ENCODE results near the gene AGPS.

DNA sequence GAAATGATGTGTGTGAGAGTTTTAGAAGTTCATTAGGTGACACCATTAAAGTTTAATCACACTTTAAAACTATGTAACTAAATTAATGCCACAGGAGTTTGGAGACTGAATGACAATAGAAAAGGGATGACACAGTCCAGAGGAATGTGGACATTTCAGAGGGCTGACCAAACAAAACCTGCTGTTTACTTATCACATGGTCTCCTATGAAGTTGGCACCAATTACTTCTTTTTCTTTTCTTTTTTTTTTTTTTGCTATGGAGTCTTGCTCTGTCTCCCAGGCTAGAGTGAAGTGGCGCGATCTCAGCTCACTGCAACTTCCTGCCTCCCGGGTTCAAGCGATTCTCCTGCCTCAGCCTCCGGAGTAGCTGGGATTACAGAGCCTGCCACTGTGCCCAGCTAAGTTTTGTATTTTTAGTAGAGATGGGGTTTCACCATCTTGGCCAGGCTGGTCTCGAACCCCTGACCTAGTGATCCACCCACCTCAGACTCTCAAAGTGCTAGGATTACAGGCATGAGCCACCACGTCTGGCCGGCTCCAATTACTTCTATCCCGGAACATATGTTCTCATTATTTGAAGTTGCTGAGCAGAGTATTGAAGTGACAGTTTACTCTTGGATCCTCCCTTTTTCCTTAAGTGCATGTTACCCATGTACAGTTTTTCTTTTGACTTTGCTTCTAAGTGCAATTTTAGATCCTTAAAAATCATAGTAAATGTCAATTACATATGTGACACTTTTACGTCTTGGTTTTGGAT is 4.3 kb downstream of the AGPS start:
- TF ChIP-seq GATA2 (IDR thresholded peaks at IDR 0.05; ENCODE audit: low read depth, low read length): no peak
- TF ChIP-seq GATA3 (IDR thresholded peaks at IDR 0.05; ENCODE audit: low read depth, low read length): no peak

Measured in SH-SY5Y (cell line).